Erythroblast (primary cell): ENCODE results near the gene PLA2G2E.

Experiments used
- GATA1 ChIP-seq: IDR thresholded peaks from 2 replicates; pipeline ENCODE4 v1.6.1; 2011; ENCODE audit warnings: low read depth, mild to moderate bottlenecking, control low read depth, low read length, moderate library complexity
- POLR2A ChIP-seq: IDR thresholded peaks from 2 replicates; pipeline ENCODE4 v1.6.1; 2011; ENCODE audit warnings: mild to moderate bottlenecking, low read length

DNA sequence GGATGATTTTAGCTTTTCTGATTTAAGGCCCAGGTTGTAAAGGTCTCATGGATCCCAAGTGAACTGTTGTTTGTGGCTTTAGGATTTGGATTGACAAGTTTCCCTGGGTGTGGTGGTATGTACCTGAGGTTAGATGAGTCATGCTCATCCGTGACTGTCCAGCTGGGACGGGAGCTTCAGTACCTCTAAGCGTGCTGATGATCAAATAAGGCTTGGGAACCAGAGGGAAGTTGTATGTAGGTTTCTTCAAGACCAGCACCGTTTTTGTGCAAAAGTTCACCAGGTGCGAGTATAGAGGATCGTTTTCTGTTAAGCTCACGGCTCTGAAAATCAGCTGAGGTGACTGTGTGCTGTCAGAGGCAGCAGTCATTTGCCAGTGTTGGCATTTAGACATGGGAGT lies 19.8 kb downstream of the PLA2G2E start:
- TF ChIP-seq POLR2A, result no peak
- no peak for TF ChIP-seq GATA1
